NCI-H526 (cell line): ENCODE measurements around the gene SORCS2.
A peak's percentile ranks its signal among the peaks of the same experiment; 100 is the strongest.

Source experiments
- DNase-seq, 2 experiments: peaks; one replicate each; lab custom pipeline; 2025; lab: John Stamatoyannopoulos, UW

Gene SORCS2

GRCh38 chr4:7289589-7289988 lies 97.3 kb downstream of the SORCS2 start:
- no peak for DNase-seq

GRCh38 chr4:7291372-7292114 lies 99.2 kb downstream of the SORCS2 start:
- peak in 1 of 2 experiments; percentile 25 for DNase-seq

GRCh38 chr4:7293703-7294102 lies 101.4 kb downstream of the SORCS2 start:
- no peak for DNase-seq

- DNase-seq, result no peak
Observed at GRCh38 chr4:7294176-7294756, 101.9 kb downstream of the SORCS2 start.

- DNase-seq, result peak; percentile 58 to 86
Observed at GRCh38 chr4:7295197-7295910, 103.0 kb downstream of the SORCS2 start.

GRCh38 chr4:7295911-7296660 lies 103.7 kb downstream of the SORCS2 start:
- peak in 1 of 2 experiments; percentile 68 for DNase-seq

GRCh38 chr4:7296661-7297335 lies 104.5 kb downstream of the SORCS2 start:
- DNase-seq, result no peak

- DNase-seq, result no peak
Observed at GRCh38 chr4:7297374-7297773, 105.0 kb downstream of the SORCS2 start.

GRCh38 chr4:7297881-7298280 lies 105.5 kb downstream of the SORCS2 start:
- DNase-seq, result no peak

- no peak for DNase-seq
Observed at GRCh38 chr4:7298619-7299009, 106.3 kb downstream of the SORCS2 start.

GRCh38 chr4:7299010-7299907 lies 106.9 kb downstream of the SORCS2 start:
- no peak for DNase-seq

- no peak for DNase-seq
Observed at GRCh38 chr4:7299908-7300710, 107.8 kb downstream of the SORCS2 start.

- DNase-seq, result no peak
Observed at GRCh38 chr4:7300711-7301095, 108.4 kb downstream of the SORCS2 start.

GRCh38 chr4:7301126-7301785 lies 108.9 kb downstream of the SORCS2 start:
- DNase-seq, result no peak

- DNase-seq, result no peak
Observed at GRCh38 chr4:7301846-7302630, 109.7 kb downstream of the SORCS2 start.

- no peak for DNase-seq
Observed at GRCh38 chr4:7302781-7303404, 110.6 kb downstream of the SORCS2 start.

GRCh38 chr4:7303561-7303960 lies 111.2 kb downstream of the SORCS2 start:
- DNase-seq, result no peak

- DNase-seq, result no peak
Observed at GRCh38 chr4:7304436-7304835, 112.1 kb downstream of the SORCS2 start.
